ENCODE data around the gene DDX1. TPM values are rescaled to one million over a fixed set of nuclear protein-coding genes. Genes with fewer than 3 reads are reported as not detected.

The DDX1 gene
- polyA plus RNA-seq, 1 experiment = 49.6 TPM

GRCh38 chr2:15603044-15603765 lies 11.5 kb downstream of the DDX1 start:
- Histone ChIP-seq H3K36me3 (ENCODE audit: control insufficient read depth, insufficient read depth, low read length) (peaks cover 25% of the 10 kb centered on the region), H3K27me3 (ENCODE audit: control insufficient read depth, insufficient read depth, low read length) (no peaks in the 10 kb centered on the region), H3K4me3 (ENCODE audit: low read depth, low read length) (no peak overlapping the region)
- POLR2A ChIA-PET = no interaction called here
- DNase-seq (ENCODE audit: low read depth) = no peak
- TF ChIP-seq CTCF (IDR thresholded peaks at IDR 0.05; ENCODE audit: insufficient read depth, low read depth, low read length) = no peak
- CTCF ChIA-PET = no interaction called here

- TF ChIP-seq CTCF (IDR thresholded peaks at IDR 0.05; ENCODE audit: insufficient read depth, low read depth, low read length) = no peak
- no peaks in the 10 kb centered on the region for H3K27me3 ChIP-seq (ENCODE audit: control insufficient read depth, insufficient read depth, low read length)
- ChIA-PET CTCF (no interaction called here), POLR2A (no interaction called here)
- no peak overlapping the region for H3K4me3 ChIP-seq (ENCODE audit: low read depth, low read length)
- peaks cover 27% of the 10 kb centered on the region for H3K36me3 ChIP-seq (ENCODE audit: control insufficient read depth, insufficient read depth, low read length)
- no peak for DNase-seq (ENCODE audit: low read depth)
Observed at GRCh38 chr2:15603948-15604347, 12.3 kb downstream of the DDX1 start.

GRCh38 chr2:15605721-15606120 lies 14.1 kb downstream of the DDX1 start:
- DNase-seq (ENCODE audit: low read depth) = no peak
- TF ChIP-seq CTCF (IDR thresholded peaks at IDR 0.05; ENCODE audit: insufficient read depth, low read depth, low read length) = no peak
- ChIA-PET CTCF (no interaction called here), POLR2A (no interaction called here)
- H3K27me3 ChIP-seq (ENCODE audit: control insufficient read depth, insufficient read depth, low read length) = no peaks in the 10 kb centered on the region
- H3K36me3 ChIP-seq (ENCODE audit: control insufficient read depth, insufficient read depth, low read length) = peaks cover 29% of the 10 kb centered on the region
- no peak overlapping the region for H3K4me3 ChIP-seq (ENCODE audit: low read depth, low read length)

GRCh38 chr2:15606481-15607441 lies 15.1 kb downstream of the DDX1 start:
- peaks cover 26% of the 10 kb centered on the region for H3K36me3 ChIP-seq (ENCODE audit: control insufficient read depth, insufficient read depth, low read length)

More at GRCh38 chr2:15606481-15607441, 15.1 kb downstream of the DDX1 start:
- no peak overlapping the region for H3K4me3 ChIP-seq (ENCODE audit: low read depth, low read length)
- CTCF ChIA-PET = no interaction called here
- POLR2A ChIA-PET = no interaction called here
- no peak for TF ChIP-seq CTCF (IDR thresholded peaks at IDR 0.05; ENCODE audit: insufficient read depth, low read depth, low read length)
- no peaks in the 10 kb centered on the region for H3K27me3 ChIP-seq (ENCODE audit: control insufficient read depth, insufficient read depth, low read length)
- no peak for DNase-seq (ENCODE audit: low read depth)
